Cardiac septum (tissue), 1 donor: ENCODE measurements around the gene HRH4. TPM values are rescaled to one million over a fixed set of nuclear protein-coding genes. Genes with fewer than 3 reads are reported as not detected.

Experiments used
- DNase-seq: peaks from one replicate; pipeline ENCODE4 v3.0.0-alpha.2; 2020; ENCODE audit warnings: low spot score
- intact Hi-C: fragments of 100-400 bp; cut with DNase I; formaldehyde crosslinking; loops from one replicate; pipeline ENCODE4 v1.14.0; 2022
- total RNA-seq: library from RNA; stranded (reverse); fragmentation: NEBNext Ultra II Directional; extraction: Animal tissue kit (Norgen Biotek cat#: 25700); gene quantifications from one replicate; pipeline ENCODE4 v1.2.1, GENCODE V29; 2021
- donor health status: DM: no; HTN: no; CAD: no.

HRH4 gene
- total RNA-seq, 1 donor from 2014 or later = 0.08 TPM

GRCh38 chr18:24500217-24500616 is 39.8 kb downstream of the HRH4 start:
- intact Hi-C loops = no loop called here
- DNase-seq = no peak

DNA sequence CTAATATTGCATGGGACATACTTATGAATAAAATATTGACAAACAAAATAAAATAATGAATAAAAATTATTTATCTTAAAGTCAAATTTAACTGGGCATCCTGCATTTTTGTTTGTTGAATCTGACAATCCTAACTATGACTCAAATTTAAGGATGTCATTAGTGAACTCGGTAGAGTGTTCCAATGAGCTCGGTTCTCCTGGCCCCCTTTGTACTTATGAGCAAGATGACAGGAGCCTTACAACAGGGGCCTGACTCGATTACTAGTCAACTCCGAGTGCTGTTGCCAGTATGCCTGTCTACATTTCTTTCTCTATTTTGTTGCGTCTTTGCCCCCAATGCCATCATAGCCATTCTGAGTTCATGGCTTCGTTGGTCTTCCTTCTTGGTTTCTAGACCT is 40.3 kb downstream of the HRH4 start:
- intact Hi-C loops = no loop called here
- DNase-seq = no peak

DNA sequence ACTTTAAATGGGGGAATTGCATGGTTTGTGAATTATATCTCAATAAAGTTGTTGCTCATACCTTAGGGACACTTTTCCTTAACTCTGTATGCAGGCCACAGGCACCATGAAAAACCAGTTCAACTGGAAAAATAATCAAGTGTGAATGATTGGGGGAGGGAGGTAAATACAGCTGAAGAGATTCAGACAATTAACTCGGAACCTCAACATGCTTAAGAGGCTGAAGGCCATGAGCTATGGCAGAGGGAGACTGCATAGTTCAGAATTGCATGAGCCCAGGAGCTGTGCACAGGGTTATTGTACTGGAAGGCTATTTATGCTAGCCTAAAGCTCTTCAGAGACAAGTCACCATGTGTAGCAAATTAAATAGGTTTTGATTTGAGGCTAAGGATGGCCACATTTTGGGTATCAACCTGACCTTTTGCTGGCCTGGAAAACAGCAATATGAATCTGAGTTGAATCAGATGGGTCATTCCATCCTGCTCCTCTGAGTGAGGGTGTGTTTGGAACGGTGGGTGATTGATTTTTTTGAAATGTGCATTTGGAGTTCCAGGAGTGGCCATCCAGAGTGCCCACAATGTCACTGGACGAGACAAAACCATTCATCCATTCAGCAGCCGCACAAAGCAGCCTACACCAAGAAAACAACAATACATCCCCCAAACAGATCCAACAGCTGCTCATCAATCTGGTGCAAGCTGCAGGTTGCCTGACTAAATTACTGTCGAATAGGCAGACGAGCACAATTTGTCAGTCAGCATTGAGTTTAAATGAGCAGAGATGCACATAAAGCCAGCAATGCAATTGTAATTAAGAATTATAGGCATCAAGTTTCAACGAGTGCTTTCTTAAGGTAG is 42.5 kb downstream of the HRH4 start:
- intact Hi-C loops = no loop called here

GRCh38 chr18:24504401-24504800 is 44.0 kb downstream of the HRH4 start:
- DNase-seq = no peak
- intact Hi-C loops = no loop called here

More for the DNA sequence above, 42.5 kb downstream of the HRH4 start:
- DNase-seq = no peak

GRCh38 chr18:24506175-24506574 is 45.7 kb downstream of the HRH4 start:
- DNase-seq = no peak
- intact Hi-C loops = no loop called here

DNA sequence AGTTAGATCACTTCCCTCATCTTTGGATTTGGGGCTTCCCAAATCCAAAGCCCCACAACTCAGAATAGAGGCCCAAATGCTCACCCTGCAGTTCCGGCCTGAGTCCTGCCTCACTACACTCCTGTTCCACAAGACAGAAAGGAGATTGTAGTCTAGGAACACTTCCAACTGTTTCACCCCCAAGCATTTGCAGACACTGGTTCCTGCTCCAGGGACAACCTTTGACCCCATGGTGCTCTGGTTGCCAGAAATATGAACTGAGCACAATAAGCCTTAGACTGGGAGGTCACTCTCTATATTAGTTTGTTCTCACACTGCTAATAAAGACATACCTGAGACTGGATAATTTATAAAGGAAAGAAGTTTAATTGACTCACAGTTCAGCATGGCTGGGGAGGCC is 49.0 kb downstream of the HRH4 start:
- intact Hi-C loops = no loop called here
- no peak for DNase-seq

GRCh38 chr18:24514439-24514838 is 54.0 kb downstream of the HRH4 start:
- intact Hi-C loops = no loop called here
- no peak for DNase-seq

GRCh38 chr18:24515721-24516120 is 55.3 kb downstream of the HRH4 start:
- no peak for DNase-seq
- intact Hi-C loops = no loop called here

DNA sequence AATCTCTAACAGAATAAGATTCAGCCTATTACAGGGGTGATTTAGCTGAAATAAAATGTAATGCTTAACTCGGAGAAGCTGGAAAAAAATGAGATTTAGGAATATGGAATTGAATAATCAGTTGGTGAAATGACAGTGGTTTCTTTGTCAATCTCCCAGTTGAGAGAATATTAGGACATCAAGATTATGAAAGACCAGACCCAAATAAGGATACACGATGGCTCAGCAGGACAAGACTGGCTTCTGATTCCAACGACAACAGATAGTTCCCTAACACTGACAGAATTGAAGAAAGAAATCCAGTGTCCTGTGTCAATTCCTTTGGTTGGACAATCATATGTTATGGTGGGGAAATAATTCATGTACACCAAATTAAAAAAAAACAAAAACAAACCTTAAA is 55.8 kb downstream of the HRH4 start:
- intact Hi-C loops = no loop called here
- DNase-seq = no peak

GRCh38 chr18:24517554-24517953 is 57.1 kb downstream of the HRH4 start:
- intact Hi-C loops = no loop called here
- DNase-seq = no peak

GRCh38 chr18:24518596-24518995 is 58.2 kb downstream of the HRH4 start:
- no peak for DNase-seq

More at GRCh38 chr18:24518596-24518995, 58.2 kb downstream of the HRH4 start:
- intact Hi-C loops = no loop called here

Other genes with a start within 250 kb of the HRH4 start
- gene OSBPL1A, start 62.8 kb upstream of the HRH4 start, total RNA-seq = 49.4 TPM
- 24.5 TPM for gene IMPACT, start 34.0 kb upstream of the HRH4 start, total RNA-seq